GM23338 (cell line): ENCODE measurements around the gene BRD2. TPM values are rescaled to one million over a fixed set of nuclear protein-coding genes. Genes with fewer than 3 reads are reported as not detected.

Source experiments
- ATAC-seq: fragments of 200-7000 bp; cut with Tn5 transposase; 3 replicates; pipeline ENCODE4 v1.9.1; 2020
- DNase-seq: peaks from one replicate; pipeline ENCODE4 v3.0.0-alpha.2; 2015; ENCODE audit warnings: low spot score
- H2AFZ ChIP-seq: fragments of 200-600 bp; sonication (generic); 2 replicates; pipeline ENCODE4 v1.8.0; 2016; ENCODE audit warnings: antibody characterized with exemption, mild to moderate bottlenecking, moderate library complexity
- H3F3A ChIP-seq: fragments of 200-600 bp; sonication (generic); replicated peaks from 2 replicates; pipeline ENCODE4 v1.8.0; 2017; ENCODE audit warnings: antibody characterized with exemption, mixed run types, low read depth
- H3K27ac ChIP-seq: fragments of 200-600 bp; sonication (generic); 2 replicates; pipeline ENCODE4 v1.6.1; 2016; ENCODE audit warnings: low read depth
- H3K27me3 ChIP-seq: fragments of 200-600 bp; sonication (generic); 2 replicates; pipeline ENCODE4 v1.8.0; 2016; ENCODE audit warnings: mild to moderate bottlenecking, mixed run types, moderate library complexity; ENCODE audit not compliant: insufficient read depth
- H3K36me3 ChIP-seq: fragments of 200-600 bp; sonication (generic); 2 replicates; pipeline ENCODE4 v1.8.0; 2016; ENCODE audit warnings: mild to moderate bottlenecking; ENCODE audit not compliant: insufficient read depth
- H3K4me1 ChIP-seq: fragments of 200-600 bp; sonication (generic); 2 replicates; pipeline ENCODE4 v1.8.0; 2016; ENCODE audit warnings: mild to moderate bottlenecking, moderate library complexity; ENCODE audit not compliant: insufficient read depth
- H3K4me2 ChIP-seq: fragments of 200-600 bp; sonication (generic); 2 replicates; pipeline ENCODE4 v1.7.1; 2017; ENCODE audit warnings: mixed run types
- H3K4me3 ChIP-seq: fragments of 200-600 bp; sonication (generic); 2 replicates; pipeline ENCODE4 v1.6.1; 2016; ENCODE audit warnings: mixed run types
- H3K79me2 ChIP-seq: fragments of 200-600 bp; sonication (generic); replicated peaks from 2 replicates; pipeline ENCODE4 v1.8.0; 2017; ENCODE audit warnings: mild to moderate bottlenecking; ENCODE audit not compliant: insufficient read depth
- H3K9me2 ChIP-seq: fragments of 200-600 bp; sonication (generic); 2 replicates; pipeline ENCODE4 v1.8.0; 2017; ENCODE audit not compliant: insufficient read depth
- H4K20me1 ChIP-seq: fragments of 200-600 bp; sonication (generic); replicated peaks from 2 replicates; pipeline ENCODE4 v1.8.0; 2017; ENCODE audit warnings: mild to moderate bottlenecking; ENCODE audit not compliant: insufficient read depth
- H3K27ac Mint-ChIP-seq: 2 replicates; pipeline ENCODE4 v1.8.0; 2020; ENCODE audit warnings: inconsistent platforms, mild to moderate bottlenecking, moderate library complexity, mixed read lengths
- H3K27me3 Mint-ChIP-seq: 3 replicates; pipeline ENCODE4 v1.8.0; 2022; ENCODE audit warnings: low read depth, mild to moderate bottlenecking, moderate library complexity, mixed read lengths, inconsistent platforms; ENCODE audit not compliant: insufficient read depth, poor library complexity
- H3K36me3 Mint-ChIP-seq: 3 replicates; pipeline ENCODE4 v1.8.0; 2021; ENCODE audit warnings: low read depth, mild to moderate bottlenecking, inconsistent platforms, moderate library complexity, mixed read lengths
- H3K4me1 Mint-ChIP-seq: 3 replicates; pipeline ENCODE4 v1.8.0; 2020; ENCODE audit warnings: mild to moderate bottlenecking, inconsistent platforms, mixed read lengths
- H3K4me3 Mint-ChIP-seq: 3 replicates; pipeline ENCODE4 v1.8.0; 2021; ENCODE audit warnings: moderate library complexity, mild to moderate bottlenecking, inconsistent platforms, mixed read lengths
- H3K9me3 Mint-ChIP-seq: 3 replicates; pipeline ENCODE4 v1.8.0; 2020; ENCODE audit warnings: moderate library complexity, mild to moderate bottlenecking, inconsistent platforms, mixed read lengths
- CREB1 ChIP-seq: fragments of 250-450 bp; sonication (Bioruptor Pico); IDR thresholded peaks from 2 replicates; pipeline ENCODE4 v1.5.0; 2020; ENCODE audit warnings: low read depth, mild to moderate bottlenecking, moderate library complexity
- CTCF ChIP-seq, 2 experiments: fragments of 200-600 bp in 1 of 2; sonication (generic) in 1 of 2; conservative IDR thresholded peaks; 2 replicates each; pipeline versions ENCODE4 v1.5.1 to v1.6.1; 2016 to 2017; ENCODE audit warnings: antibody characterized with exemption in 2 of 2, low read depth in 2 of 2, mild to moderate bottlenecking in 2 of 2, moderate library complexity in 1 of 2
- JUNB ChIP-seq: IDR thresholded peaks from one replicate; pipeline ENCODE4 v1.6.1; 2016; ENCODE audit warnings: antibody characterized with exemption; ENCODE audit not compliant: unreplicated experiment
- STAT1 ChIP-seq: IDR thresholded peaks from one replicate; pipeline ENCODE4 v1.6.1; 2016; ENCODE audit warnings: antibody characterized with exemption; ENCODE audit not compliant: unreplicated experiment
- ZNF331 ChIP-seq: fragments of 250-450 bp; sonication (Bioruptor Pico); IDR thresholded peaks from 2 replicates; pipeline ENCODE4 v1.5.0; 2020; ENCODE audit warnings: low read depth, mild to moderate bottlenecking, moderate library complexity
- polyA plus RNA-seq: library from polyadenylated mRNA; unstranded; fragments of >200 nt; fragmentation: Nextera tagmentation; extraction: Ambion mirVana; gene quantifications from 2 replicates; pipeline ENCODE4 v1.2.1, GENCODE V29; 2016
- total RNA-seq: library from RNA; depleted of rRNA; stranded (reverse); fragments of >200 nt; shearing (Covaris generic); gene quantifications from 2 replicates; pipeline ENCODE4 v1.2.3, GENCODE V29; 2014
- TF ChIP-seq, protein P1 (sequence below): IDR thresholded peaks from one replicate; pipeline ENCODE4 v1.6.1; 2018; ENCODE audit warnings: antibody characterized with exemption; ENCODE audit not compliant: unreplicated experiment

BRD2 gene
- total and polyA plus RNA-seq, 2 experiments from 2014 or later = 84.9 to 169 TPM

DNA sequence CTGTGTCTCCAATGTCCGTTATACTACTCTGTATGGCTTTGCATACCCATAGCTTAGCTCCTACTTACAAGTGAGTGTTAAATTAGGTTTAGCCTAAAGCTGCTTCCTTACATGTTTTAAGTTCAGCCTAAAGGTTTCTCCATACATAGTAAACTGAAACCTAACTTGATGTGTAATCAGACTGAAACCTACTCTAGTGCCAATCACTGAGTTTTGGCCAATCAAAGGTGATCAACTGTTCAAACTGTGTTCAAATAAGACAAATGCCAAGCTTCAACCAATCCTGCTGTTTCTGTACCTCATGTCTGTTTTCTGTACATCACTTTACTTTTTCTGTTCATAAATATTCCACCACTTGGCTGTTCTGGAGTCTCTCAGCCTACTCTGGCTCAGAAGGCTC, 21.0 kb downstream of the BRD2 start (continued):
- TF ChIP-seq, protein P1, sequence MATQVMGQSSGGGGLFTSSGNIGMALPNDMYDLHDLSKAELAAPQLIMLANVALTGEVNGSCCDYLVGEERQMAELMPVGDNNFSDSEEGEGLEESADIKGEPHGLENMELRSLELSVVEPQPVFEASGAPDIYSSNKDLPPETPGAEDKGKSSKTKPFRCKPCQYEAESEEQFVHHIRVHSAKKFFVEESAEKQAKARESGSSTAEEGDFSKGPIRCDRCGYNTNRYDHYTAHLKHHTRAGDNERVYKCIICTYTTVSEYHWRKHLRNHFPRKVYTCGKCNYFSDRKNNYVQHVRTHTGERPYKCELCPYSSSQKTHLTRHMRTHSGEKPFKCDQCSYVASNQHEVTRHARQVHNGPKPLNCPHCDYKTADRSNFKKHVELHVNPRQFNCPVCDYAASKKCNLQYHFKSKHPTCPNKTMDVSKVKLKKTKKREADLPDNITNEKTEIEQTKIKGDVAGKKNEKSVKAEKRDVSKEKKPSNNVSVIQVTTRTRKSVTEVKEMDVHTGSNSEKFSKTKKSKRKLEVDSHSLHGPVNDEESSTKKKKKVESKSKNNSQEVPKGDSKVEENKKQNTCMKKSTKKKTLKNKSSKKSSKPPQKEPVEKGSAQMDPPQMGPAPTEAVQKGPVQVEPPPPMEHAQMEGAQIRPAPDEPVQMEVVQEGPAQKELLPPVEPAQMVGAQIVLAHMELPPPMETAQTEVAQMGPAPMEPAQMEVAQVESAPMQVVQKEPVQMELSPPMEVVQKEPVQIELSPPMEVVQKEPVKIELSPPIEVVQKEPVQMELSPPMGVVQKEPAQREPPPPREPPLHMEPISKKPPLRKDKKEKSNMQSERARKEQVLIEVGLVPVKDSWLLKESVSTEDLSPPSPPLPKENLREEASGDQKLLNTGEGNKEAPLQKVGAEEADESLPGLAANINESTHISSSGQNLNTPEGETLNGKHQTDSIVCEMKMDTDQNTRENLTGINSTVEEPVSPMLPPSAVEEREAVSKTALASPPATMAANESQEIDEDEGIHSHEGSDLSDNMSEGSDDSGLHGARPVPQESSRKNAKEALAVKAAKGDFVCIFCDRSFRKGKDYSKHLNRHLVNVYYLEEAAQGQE = no peak
- no peak for TF ChIP-seq CREB1 (CRISPR knock-in tag)

- H3K27me3 ChIP-seq = no peaks in the 10 kb centered on the region
- Mint-ChIP-seq H3K4me1 (peaks cover 7% of the 10 kb centered on the region), H3K4me3 (no peak overlapping the region), H3K27ac (no peak overlapping the region), H3K36me3 (no peaks in the 10 kb centered on the region), H3K27me3 (peaks cover 4% of the 10 kb centered on the region), H3K9me3 (no peaks in the 10 kb centered on the region)
- H3K9me2 ChIP-seq = no peaks in the 10 kb centered on the region
- H4K20me1 ChIP-seq = no peaks in the 10 kb centered on the region; the same call in 1 of the 2 replicates
- H3K4me1 ChIP-seq = peaks cover 4% of the 10 kb centered on the region; the same call in 1 of the 2 replicates
- no peak overlapping the region for H3K4me3 ChIP-seq
- no peak for TF ChIP-seq ZNF331 (CRISPR knock-in tag)
- no peak for ATAC-seq
- H3K27ac ChIP-seq = no peak overlapping the region
- no peaks in the 10 kb centered on the region for H3K36me3 ChIP-seq
- no peaks in the 10 kb centered on the region for H3K79me2 ChIP-seq
- H3F3A ChIP-seq = no peaks in the 10 kb centered on the region
- no peak for DNase-seq
- H3K4me2 ChIP-seq = no peak overlapping the region
- H2AFZ ChIP-seq = no peak overlapping the region
These were observed 23.6 kb downstream of the BRD2 start for GRCh38 chr6:32991972-32992371.

DNA sequence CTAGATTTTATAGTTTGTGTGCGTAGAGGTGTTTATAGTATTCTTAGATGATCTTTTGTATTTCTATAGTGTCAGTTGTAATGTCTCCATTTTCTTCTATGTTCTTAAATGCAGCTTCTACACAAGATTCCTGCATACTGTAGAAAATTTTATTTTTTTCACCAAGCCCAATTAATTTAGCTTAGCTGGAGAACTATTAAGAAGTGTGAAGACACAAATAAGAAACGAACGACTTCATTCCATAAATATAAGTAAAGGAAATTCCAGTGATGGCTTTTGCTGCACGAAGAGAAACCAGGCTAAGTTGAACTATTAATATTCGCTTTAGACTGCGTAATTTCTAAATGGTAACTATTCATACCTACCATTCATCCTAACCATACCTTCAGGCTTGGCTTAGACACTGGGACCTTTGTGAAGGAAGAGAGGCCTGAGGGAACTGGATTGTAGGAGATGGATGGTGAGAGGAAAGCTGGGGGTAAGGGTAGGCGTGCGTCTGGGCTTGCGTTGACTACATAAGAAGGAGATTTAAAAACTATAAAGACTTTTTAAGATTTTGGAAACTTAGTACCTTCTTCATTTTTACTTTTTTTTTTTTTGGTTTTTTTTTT, 25.1 kb downstream of the BRD2 start:
- no peaks in the 10 kb centered on the region for H3K27me3 ChIP-seq
- no peak overlapping the region for H3K4me2 ChIP-seq
- no peak overlapping the region for H3K27ac ChIP-seq
- no peaks in the 10 kb centered on the region; the same call in 1 of the 2 replicates for H4K20me1 ChIP-seq
- no peaks in the 10 kb centered on the region for H3K9me2 ChIP-seq
- no peak overlapping the region for H3K4me3 Mint-ChIP-seq
- H3K4me3 ChIP-seq = no peak overlapping the region
- TF ChIP-seq JUNB (no peak), STAT1 (no peak), CTCF (conservative IDR thresholded peaks at IDR 0.05; ENCODE audit: low read depth in 2 of 2) (no peak)
- no peaks in the 10 kb centered on the region for H3K36me3 ChIP-seq
- no peak overlapping the region for H2AFZ ChIP-seq
- no peaks in the 10 kb centered on the region for H3K36me3 Mint-ChIP-seq
- no peaks in the 10 kb centered on the region for H3K4me1 Mint-ChIP-seq
- H3K27ac Mint-ChIP-seq = no peak overlapping the region
- H3K9me3 Mint-ChIP-seq = no peaks in the 10 kb centered on the region
- no peak for DNase-seq
- no peaks in the 10 kb centered on the region for H3K27me3 Mint-ChIP-seq
- H3K4me1 ChIP-seq = no peaks in the 10 kb centered on the region
- H3K79me2 ChIP-seq = no peaks in the 10 kb centered on the region
- H3F3A ChIP-seq = no peaks in the 10 kb centered on the region
- ATAC-seq = no peak
